Measurements from ENCODE around the gene RIC8B.
"Not testable (repeated sequence)": the region's sequence is repeated elsewhere in the genome, so short reads cannot be mapped to it uniquely, and the experiment has no call there.

The RIC8B gene

DNA sequence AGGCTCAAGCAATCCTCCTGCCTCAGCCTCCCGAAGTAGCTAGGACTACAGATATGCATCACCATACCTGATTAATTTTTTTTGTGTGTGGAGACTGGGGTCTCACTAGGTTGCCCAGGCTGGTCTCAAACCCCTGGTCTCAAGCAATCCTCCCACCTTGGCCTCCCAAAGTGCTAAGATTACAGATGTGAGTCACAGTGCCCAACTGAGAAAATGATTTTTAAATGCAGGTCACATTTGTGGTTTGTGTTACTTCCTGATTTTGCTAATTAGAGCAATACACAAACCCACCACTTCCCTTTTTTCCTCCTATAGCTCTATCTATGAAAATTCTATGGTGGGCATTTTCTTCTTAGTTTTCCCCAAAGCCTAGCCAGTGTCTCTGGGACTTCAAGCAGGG is 135.7 kb downstream of the RIC8B start:
- no peak for DNase-seq

DNA sequence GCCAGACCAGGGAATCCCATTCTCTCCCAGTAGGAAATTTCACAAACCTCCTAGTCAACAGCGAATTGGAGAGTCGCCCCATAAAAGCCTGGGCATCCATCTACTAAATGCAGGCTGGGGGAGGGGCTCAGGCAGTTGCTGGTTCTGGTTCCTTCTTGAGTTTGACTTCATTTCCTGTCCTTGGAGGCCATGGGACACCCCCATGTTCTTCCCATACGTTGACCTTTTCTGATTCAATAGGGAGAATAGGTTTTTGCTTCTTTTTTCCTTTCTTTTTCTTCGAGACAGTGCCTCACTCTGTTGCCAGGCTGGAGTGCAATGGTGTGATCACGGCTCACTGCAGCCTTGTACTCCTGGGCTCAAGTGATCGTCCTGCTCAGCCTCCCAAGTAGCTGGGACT is 137.1 kb downstream of the RIC8B start:
- DNase-seq, result no peak

GRCh38 chr12:106913456-106913855 is 139.0 kb downstream of the RIC8B start:
- DNase-seq, result no peak

GRCh38 chr12:106914796-106915634 is 140.5 kb downstream of the RIC8B start:
- no peak for DNase-seq

DNA sequence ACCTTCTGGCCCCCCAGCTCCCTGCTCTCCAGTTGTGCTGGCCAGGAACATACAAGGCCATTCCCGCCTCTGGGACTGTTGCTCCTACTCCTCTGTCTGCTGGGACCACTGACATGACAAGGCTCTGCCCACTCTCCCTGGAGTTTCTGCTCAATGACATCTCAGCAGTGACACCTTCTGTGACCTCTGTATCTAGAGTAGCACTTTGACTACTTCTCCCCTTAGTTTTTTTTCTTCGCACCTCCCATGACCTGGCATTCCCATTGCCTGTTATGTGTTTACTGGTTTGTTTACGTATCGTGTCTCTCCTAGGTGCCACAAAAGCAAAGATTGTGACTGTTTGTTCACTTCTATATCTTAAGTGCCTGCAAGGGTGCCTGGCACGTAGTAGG is 141.1 kb downstream of the RIC8B start:
- DNase-seq, result no peak

DNA sequence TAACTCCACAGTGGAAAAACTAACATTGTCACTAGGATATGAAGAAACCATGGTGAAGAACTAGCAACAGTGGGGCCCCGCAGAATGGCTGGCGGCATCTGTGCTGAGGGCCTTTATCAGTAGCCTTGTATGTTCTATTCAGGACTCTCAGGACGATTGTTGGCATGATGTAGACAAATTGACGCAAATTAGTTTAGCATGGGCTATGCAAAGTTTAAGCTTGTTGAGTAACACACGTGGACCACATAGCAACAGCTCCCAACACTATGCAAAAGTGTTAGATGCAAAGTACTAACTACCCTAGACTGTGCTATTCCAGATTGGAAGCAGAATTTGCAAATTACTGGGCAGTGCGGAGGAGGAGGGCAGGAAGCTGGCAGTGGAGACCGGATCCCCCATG is 143.0 kb downstream of the RIC8B start:
- DNase-seq, result no peak

DNA sequence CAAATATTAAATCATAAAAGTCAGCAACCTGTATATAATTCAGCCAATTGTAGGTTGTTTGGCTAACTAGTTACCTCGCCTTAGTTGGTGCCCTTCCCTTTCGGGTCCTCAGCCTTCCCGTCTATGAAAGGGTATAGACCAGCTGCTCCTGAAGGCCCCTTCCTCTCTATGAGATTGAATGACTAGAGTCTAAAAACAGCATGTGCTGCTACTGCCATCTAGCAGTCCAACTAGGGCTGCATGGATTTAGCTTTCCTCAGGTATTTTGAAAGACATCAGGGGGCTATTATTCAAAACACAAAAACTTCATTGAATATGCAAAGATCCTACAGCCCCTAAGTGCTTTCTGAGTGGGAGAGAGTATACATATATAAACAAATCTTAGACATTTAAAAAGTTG is 144.3 kb downstream of the RIC8B start:
- DNase-seq, result no peak

GRCh38 chr12:106919910-106920544 is 145.5 kb downstream of the RIC8B start:
- no peak for DNase-seq

DNA sequence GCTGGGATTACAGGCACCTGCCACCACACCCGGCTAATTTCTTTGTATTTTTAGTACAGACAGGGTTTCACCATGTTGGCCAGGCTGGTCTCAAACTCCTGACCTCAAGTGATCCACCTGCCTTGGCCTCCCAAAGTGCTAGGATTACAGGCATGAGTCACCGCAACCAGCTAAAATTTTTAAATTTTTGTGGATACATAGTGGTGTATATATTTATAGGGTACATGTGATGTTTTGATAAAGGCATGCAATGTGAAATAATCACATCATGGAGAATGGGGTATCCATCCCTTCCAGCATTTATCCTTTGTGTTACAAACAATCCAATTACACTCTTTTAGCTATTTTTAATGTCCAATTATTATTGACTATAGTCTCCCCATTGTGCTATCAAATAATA is 147.5 kb downstream of the RIC8B start:
- not testable (repeated sequence) for DNase-seq

DNA sequence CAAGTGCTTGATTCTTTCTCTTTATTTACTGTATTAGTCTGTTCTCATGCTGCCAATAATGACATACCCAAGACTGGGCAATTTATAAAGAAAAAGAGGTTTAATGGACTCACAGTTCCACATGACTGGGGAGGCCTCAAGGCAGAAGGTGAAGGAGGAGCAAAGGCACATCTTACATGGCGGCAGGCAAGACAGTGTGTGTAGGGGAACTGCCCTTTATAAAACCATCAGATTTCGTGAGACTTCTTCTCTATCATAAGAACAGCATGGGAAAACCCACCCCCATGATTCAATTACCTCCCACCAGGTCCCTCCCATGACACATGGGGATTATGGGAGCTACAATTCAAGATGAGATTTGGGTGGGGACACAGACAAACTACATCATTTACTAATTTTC is 149.1 kb downstream of the RIC8B start:
- not testable (repeated sequence) for DNase-seq

- no peak for DNase-seq
These were observed 149.9 kb downstream of the RIC8B start for GRCh38 chr12:106924268-106924861.

DNA sequence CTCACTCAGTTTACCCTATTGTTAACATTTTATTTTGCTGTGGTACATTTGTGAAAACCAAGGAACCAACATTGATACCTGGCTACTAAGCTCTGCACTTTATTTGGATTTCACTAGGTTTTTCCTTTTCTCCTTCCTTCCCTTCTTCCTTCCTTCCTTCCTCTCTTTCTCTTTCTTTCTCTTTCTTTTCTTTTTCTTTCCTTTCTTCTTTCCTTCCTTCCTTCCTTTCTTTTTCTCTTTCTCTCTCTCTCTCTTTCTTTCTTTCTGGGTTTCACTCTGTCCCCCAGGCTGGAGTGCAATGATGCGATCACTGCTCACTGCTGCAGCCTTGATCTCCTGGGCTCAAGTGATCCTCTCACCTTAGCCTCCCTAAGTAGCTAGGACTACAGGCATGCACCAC is 152.2 kb downstream of the RIC8B start:
- DNase-seq, result no peak

GRCh38 chr12:106934277-106934676 is 159.8 kb downstream of the RIC8B start:
- no peak for DNase-seq
